Erythroblast (primary cell): ENCODE measurements around the gene MUC22.

Experiments used
- GATA1 ChIP-seq: IDR thresholded peaks from 2 replicates; pipeline ENCODE4 v1.6.1; 2011; ENCODE audit warnings: low read depth, mild to moderate bottlenecking, control low read depth, low read length, moderate library complexity
- POLR2A ChIP-seq: IDR thresholded peaks from 2 replicates; pipeline ENCODE4 v1.6.1; 2011; ENCODE audit warnings: mild to moderate bottlenecking, low read length

- TF ChIP-seq POLR2A (no peak), GATA1 (no peak)
These were observed 55.3 kb downstream of the MUC22 start for GRCh38 chr6:31065556-31065955.
